Measurements from ENCODE around the gene AIM2.

GRCh38 chr1:159023723-159024122, 52.8 kb downstream of the AIM2 start:
- TF ChIP-seq CTCF (IDR thresholded peaks at IDR 0.05) (no peak), POLR2A (IDR thresholded peaks at IDR 0.05) (no peak)
